BE2C (cell line): ENCODE results near the gene FBN3.

Experiments
- DNase-seq: peaks from one replicate; pipeline ENCODE4 v3.0.0-alpha.2; 2020
- H3K27me3 ChIP-seq: fragments of 250-450 bp; sonication (Bioruptor Pico); 2 replicates; pipeline ENCODE4 v1.5.1; 2020; ENCODE audit warnings: mild to moderate bottlenecking
- H3K36me3 ChIP-seq: fragments of 250-450 bp; sonication (Bioruptor Pico); 2 replicates; pipeline ENCODE4 v1.5.1; 2020; ENCODE audit warnings: mild to moderate bottlenecking
- H3K4me1 ChIP-seq: fragments of 250-450 bp; sonication (Bioruptor Pico); 2 replicates; pipeline ENCODE4 v1.5.1; 2020
- H3K4me3 ChIP-seq: 2 replicates; pipeline ENCODE4 v1.5.1; 2011; ENCODE audit warnings: low read depth, low read length
- H3K9me3 ChIP-seq: fragments of 250-450 bp; sonication (Bioruptor Pico); 2 replicates; pipeline ENCODE4 v1.5.1; 2020
- TF ChIP-seq, protein P1 (sequence below): IDR thresholded peaks from 2 replicates; pipeline ENCODE4 v1.5.1; 2012; ENCODE audit warnings: mild to moderate bottlenecking, low read depth, low read length

FBN3 gene

DNA sequence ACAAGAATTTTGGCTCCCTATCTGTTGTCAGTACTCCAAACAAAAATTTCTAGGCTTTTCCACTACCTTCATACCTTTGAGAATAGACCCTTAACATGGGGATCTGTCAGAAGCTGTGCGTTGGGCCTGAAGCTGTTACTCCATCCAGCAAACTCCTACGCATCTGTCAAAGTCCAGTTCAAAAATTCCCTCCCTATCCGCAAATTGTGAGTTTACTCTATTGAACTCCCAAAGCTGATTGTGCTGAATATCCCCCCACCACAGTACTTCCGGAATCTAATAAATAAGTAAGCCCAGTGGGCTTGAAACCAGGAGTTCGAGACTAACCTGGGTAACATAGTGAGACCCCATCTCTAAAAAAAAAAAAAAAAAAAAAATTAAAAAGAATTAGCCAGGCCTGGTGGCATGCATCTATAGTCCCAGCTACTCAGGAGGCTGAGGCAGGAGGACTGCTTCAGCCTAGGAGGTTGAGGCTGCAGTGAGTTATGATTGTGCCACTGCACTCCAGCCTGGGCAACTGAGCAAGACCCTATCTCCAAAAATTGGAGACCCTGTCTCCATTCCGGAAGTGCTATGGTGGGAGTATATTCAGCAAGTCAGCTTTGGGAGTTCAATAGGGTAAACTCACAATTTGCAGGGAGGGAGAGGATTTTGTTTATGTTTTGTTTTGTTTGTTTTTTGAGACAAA is 930 bp upstream of the FBN3 start:
- H3K36me3 ChIP-seq = no peaks in the 10 kb centered on the region
- no peak for DNase-seq
- H3K4me1 ChIP-seq = no peaks in the 10 kb centered on the region
- no peak overlapping the region for H3K4me3 ChIP-seq
- H3K9me3 ChIP-seq = no peaks in the 10 kb centered on the region
- TF ChIP-seq, protein P1, sequence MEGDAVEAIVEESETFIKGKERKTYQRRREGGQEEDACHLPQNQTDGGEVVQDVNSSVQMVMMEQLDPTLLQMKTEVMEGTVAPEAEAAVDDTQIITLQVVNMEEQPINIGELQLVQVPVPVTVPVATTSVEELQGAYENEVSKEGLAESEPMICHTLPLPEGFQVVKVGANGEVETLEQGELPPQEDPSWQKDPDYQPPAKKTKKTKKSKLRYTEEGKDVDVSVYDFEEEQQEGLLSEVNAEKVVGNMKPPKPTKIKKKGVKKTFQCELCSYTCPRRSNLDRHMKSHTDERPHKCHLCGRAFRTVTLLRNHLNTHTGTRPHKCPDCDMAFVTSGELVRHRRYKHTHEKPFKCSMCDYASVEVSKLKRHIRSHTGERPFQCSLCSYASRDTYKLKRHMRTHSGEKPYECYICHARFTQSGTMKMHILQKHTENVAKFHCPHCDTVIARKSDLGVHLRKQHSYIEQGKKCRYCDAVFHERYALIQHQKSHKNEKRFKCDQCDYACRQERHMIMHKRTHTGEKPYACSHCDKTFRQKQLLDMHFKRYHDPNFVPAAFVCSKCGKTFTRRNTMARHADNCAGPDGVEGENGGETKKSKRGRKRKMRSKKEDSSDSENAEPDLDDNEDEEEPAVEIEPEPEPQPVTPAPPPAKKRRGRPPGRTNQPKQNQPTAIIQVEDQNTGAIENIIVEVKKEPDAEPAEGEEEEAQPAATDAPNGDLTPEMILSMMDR = no peak
- H3K27me3 ChIP-seq = peaks cover 55% of the 10 kb centered on the region

DNA sequence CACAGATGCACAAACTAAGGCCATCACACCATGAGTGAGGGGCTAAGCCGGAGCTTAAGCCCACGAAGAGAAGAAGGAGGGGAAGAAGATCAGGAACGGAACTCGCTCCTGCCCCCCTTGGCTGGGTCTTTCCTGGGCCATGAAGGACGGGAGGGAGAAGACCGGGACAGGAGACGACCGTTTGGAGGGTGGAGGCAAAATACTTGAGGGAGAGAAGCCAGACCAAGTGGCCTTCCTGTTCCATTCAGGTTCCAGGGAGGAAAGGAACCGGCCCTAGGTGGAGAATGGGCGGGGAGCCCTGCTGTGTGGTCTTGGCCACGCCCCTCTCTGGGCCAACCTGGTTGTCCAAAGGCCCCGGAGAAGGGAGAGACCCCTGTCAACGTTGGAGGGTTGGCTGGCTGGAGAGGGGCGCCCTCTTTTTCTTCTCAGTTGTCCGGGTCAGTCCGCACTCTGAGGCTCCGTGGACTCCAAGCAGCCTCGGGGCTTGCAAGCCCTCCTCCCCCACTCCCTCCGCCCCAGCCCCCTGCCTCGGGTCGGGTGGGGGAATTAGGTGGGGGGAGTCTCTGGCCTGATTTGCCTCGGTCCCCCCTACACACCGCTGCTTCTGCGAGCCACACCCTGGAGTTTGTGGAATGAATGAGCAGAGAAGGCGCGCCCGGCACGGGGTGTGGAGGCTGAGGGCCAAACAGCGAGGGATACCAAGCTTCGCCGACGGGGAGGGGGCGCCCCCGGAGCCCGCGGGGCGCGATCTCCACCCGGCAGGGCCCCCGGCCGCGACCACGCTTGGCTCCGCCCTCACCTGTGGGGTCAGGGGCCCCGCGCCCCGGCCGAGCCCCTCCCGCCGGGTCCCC is 757 bp downstream of the FBN3 start:
- DNase-seq = no peak
- H3K4me3 ChIP-seq = no peak overlapping the region
- peaks cover 55% of the 10 kb centered on the region for H3K27me3 ChIP-seq
- no peaks in the 10 kb centered on the region for H3K9me3 ChIP-seq
- H3K4me1 ChIP-seq = no peaks in the 10 kb centered on the region
- TF ChIP-seq, protein P1 = no peak
- H3K36me3 ChIP-seq = no peaks in the 10 kb centered on the region

DNA sequence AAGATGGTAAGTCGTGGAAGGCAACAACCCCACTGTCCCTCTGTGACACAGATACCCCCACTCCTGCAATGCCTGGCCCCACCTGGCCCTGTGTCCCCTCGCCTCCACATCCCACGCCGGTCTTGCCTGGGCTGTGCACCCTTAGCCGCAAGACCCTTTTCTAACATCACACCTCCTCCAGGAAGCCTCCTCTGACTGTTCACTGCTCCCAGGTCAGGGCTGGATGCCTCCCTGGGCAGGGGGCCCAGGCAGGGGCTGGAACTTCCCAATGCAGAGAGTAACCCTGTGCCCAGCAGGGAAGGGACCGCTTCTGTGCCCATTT is 1.3 kb downstream of the FBN3 start:
- TF ChIP-seq, protein P1 = no peak
- no peak for DNase-seq
- no peak overlapping the region for H3K4me3 ChIP-seq
- H3K27me3 ChIP-seq = peaks cover 55% of the 10 kb centered on the region
- no peaks in the 10 kb centered on the region for H3K9me3 ChIP-seq
- H3K36me3 ChIP-seq = no peaks in the 10 kb centered on the region
- H3K4me1 ChIP-seq = no peaks in the 10 kb centered on the region

DNA sequence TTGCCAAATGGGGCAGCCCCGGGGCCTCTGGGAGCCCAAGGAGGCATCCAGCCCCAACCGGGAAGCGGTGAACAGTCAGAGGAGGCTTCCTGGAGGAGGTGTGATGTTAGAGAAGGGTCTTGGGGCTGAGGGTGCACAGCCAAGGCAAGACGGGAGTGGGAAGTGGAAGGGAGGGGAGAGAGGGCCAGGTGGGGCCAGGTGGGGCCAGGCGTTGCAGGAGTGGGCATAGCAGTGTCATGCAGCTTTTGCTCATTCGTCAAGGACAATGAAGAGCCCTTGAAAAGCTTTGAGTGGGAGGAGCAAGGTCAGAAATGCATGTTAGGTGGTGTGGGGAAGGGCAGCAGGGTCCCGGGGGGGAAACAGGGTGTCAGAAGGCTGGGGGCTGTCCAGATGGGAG is 1.8 kb downstream of the FBN3 start:
- TF ChIP-seq, protein P1 = no peak
- Histone ChIP-seq H3K4me3 (no peak overlapping the region), H3K27me3 (peaks cover 55% of the 10 kb centered on the region), H3K9me3 (no peaks in the 10 kb centered on the region), H3K4me1 (no peaks in the 10 kb centered on the region), H3K36me3 (no peaks in the 10 kb centered on the region)
- no peak for DNase-seq

DNA sequence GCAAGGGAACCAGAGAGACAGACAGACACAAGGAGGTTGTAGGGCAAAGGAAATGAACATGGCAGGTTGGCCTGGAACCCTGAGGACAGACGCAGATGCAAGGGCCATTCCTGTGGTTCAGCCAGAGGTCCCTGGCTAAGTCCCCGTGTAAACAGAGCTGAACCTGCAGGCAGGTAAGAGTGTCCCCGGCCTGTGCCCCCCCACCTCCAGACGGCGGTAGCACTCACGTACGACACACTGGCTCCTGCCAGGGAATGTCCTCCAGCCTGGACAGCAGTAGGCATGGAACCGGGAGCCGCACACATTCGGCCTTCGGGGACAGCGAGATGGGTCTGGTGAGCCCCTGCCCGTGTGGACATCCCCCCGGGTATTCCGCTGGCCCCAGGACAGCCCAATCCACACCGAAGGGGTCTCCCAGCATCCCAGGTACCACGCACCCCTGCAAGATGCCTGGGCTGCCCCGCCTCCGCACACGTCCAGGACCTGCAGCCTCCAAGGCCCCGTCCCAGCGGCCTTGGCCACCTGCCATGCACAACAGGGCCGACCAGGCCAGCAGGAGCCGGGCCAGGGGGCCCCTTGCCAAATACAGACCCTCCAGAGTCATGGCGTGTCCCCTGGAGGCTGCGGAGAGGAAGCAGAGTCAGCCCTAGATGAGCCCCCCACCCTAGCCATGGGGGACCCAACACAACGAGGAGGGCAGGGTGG is 2.4 kb downstream of the FBN3 start:
- no peak for DNase-seq
- no peak overlapping the region for H3K4me3 ChIP-seq
- H3K36me3 ChIP-seq = no peaks in the 10 kb centered on the region
- H3K27me3 ChIP-seq = peaks cover 52% of the 10 kb centered on the region
- TF ChIP-seq, protein P1 = no peak
- H3K9me3 ChIP-seq = no peaks in the 10 kb centered on the region
- H3K4me1 ChIP-seq = no peaks in the 10 kb centered on the region
